Type B pancreatic cell (in vitro differentiated cells): ENCODE data around the gene MVB12B. TPM values are rescaled to one million over a fixed set of nuclear protein-coding genes. Genes with fewer than 3 reads are reported as not detected.

Experiments
- DNase-seq: peaks from one replicate; pipeline ENCODE4 v3.0.0; 2021; ENCODE audit warnings: mixed read lengths; ENCODE audit not compliant: unreplicated experiment; ENCODE audit errors: extremely low spot score
- H3K27ac Mint-ChIP-seq: 2 replicates; pipeline ENCODE4 v1.8.0; 2021; ENCODE audit warnings: mild to moderate bottlenecking, mixed read lengths
- H3K27me3 Mint-ChIP-seq: 2 replicates; pipeline ENCODE4 v1.8.0; 2021; ENCODE audit warnings: mixed read lengths
- H3K36me3 Mint-ChIP-seq: 2 replicates; pipeline ENCODE4 v1.8.0; 2021; ENCODE audit warnings: mixed read lengths
- H3K4me1 Mint-ChIP-seq: one replicate; pipeline ENCODE4 v1.8.0; 2021; ENCODE audit warnings: mixed read lengths; ENCODE audit not compliant: unreplicated experiment
- H3K4me3 Mint-ChIP-seq: 2 replicates; pipeline ENCODE4 v1.8.0; 2021; ENCODE audit warnings: mild to moderate bottlenecking, mixed read lengths
- H3K9me3 Mint-ChIP-seq: 2 replicates; pipeline ENCODE4 v1.8.0; 2021; ENCODE audit warnings: mixed read lengths
- CTCF ChIP-seq: fragments of 200-600 bp; sonication (generic); conservative IDR thresholded peaks from 2 replicates; pipeline ENCODE4 v1.5.0; 2021; ENCODE audit warnings: antibody characterized with exemption, mild to moderate bottlenecking
- total RNA-seq: library from RNA; stranded (reverse); gene quantifications from 2 replicates; pipeline ENCODE4 v1.2.1, GENCODE V29; 2021; ENCODE audit warnings: low replicate concordance

MVB12B gene
- total RNA-seq, 1 donor from 2014 or later = 26.1 TPM

- Mint-ChIP-seq H3K27ac (no peak overlapping the region), H3K9me3 (no peaks in the 10 kb centered on the region), H3K4me1 (peaks cover 3% of the 10 kb centered on the region), H3K36me3 (peaks cover 6% of the 10 kb centered on the region), H3K4me3 (no peak overlapping the region), H3K27me3 (no peaks in the 10 kb centered on the region)
- no peak for TF ChIP-seq CTCF
- peak; percentile 10 for DNase-seq
Measured at GRCh38 chr9:126429190-126429589, 102.6 kb downstream of the MVB12B start.

GRCh38 chr9:126430124-126430523 is 103.5 kb downstream of the MVB12B start:
- H3K36me3 Mint-ChIP-seq = peaks cover 4% of the 10 kb centered on the region
- peaks cover 3% of the 10 kb centered on the region for H3K4me1 Mint-ChIP-seq
- peak; percentile 47 for DNase-seq
- TF ChIP-seq CTCF = no peak
- no peak overlapping the region for H3K27ac Mint-ChIP-seq
- no peak overlapping the region for H3K4me3 Mint-ChIP-seq
- H3K27me3 Mint-ChIP-seq = no peaks in the 10 kb centered on the region
- H3K9me3 Mint-ChIP-seq = no peaks in the 10 kb centered on the region

- H3K9me3 Mint-ChIP-seq = no peaks in the 10 kb centered on the region
- DNase-seq = no peak
- peaks cover 8% of the 10 kb centered on the region for H3K4me1 Mint-ChIP-seq
- H3K4me3 Mint-ChIP-seq = no peak overlapping the region
- H3K27me3 Mint-ChIP-seq = no peaks in the 10 kb centered on the region
- no peak for TF ChIP-seq CTCF
- no peak overlapping the region for H3K27ac Mint-ChIP-seq
- H3K36me3 Mint-ChIP-seq = peaks cover 4% of the 10 kb centered on the region
Measured at GRCh38 chr9:126431077-126431742, 104.6 kb downstream of the MVB12B start.

GRCh38 chr9:126432659-126433058 is 106.0 kb downstream of the MVB12B start:
- peaks cover 4% of the 10 kb centered on the region for H3K36me3 Mint-ChIP-seq
- H3K27me3 Mint-ChIP-seq = no peaks in the 10 kb centered on the region
- no peak overlapping the region for H3K4me3 Mint-ChIP-seq
- H3K27ac Mint-ChIP-seq = no peak overlapping the region
- no peak for DNase-seq
- TF ChIP-seq CTCF = no peak
- H3K4me1 Mint-ChIP-seq = peaks cover 14% of the 10 kb centered on the region
- H3K9me3 Mint-ChIP-seq = no peaks in the 10 kb centered on the region

- H3K9me3 Mint-ChIP-seq = no peaks in the 10 kb centered on the region
- peaks cover 11% of the 10 kb centered on the region for H3K4me1 Mint-ChIP-seq
- DNase-seq = no peak
- H3K27ac Mint-ChIP-seq = no peak overlapping the region
- no peaks in the 10 kb centered on the region for H3K27me3 Mint-ChIP-seq
- peaks cover 4% of the 10 kb centered on the region for H3K36me3 Mint-ChIP-seq
- no peak overlapping the region for H3K4me3 Mint-ChIP-seq
- TF ChIP-seq CTCF = no peak
Measured at GRCh38 chr9:126435105-126435504, 108.5 kb downstream of the MVB12B start.

- TF ChIP-seq CTCF = no peak
- H3K27me3 Mint-ChIP-seq = no peaks in the 10 kb centered on the region
- peaks cover 4% of the 10 kb centered on the region for H3K36me3 Mint-ChIP-seq
- no peak overlapping the region for H3K27ac Mint-ChIP-seq
- H3K4me3 Mint-ChIP-seq = no peak overlapping the region
- H3K9me3 Mint-ChIP-seq = no peaks in the 10 kb centered on the region
- no peak for DNase-seq
- peaks cover 15% of the 10 kb centered on the region for H3K4me1 Mint-ChIP-seq
Measured at GRCh38 chr9:126435626-126436025, 109.0 kb downstream of the MVB12B start.
